CD4-positive, alpha-beta T cell (primary cell): ENCODE data around the gene OR4K13. TPM values are rescaled to one million over a fixed set of nuclear protein-coding genes. Genes with fewer than 3 reads are reported as not detected.

Experiments
- ATAC-seq: fragments of 200-7000 bp; cut with Tn5 transposase; one replicate; pipeline ENCODE4 v1.10.0; 2022; ENCODE audit warnings: mild to moderate bottlenecking; ENCODE audit not compliant: poor library complexity
- CTCF ChIA-PET: fragments of 350-600 bp; sonication (Branson Sonifier 250); formaldehyde crosslinking; loops from one replicate; lab custom pipeline; 2021; ENCODE audit warnings: antibody characterized with exemption, inconsistent platforms; lab: Charles Lee
- POLR2A ChIA-PET: fragments of 350-600 bp; sonication (Branson Sonifier 250); formaldehyde crosslinking; loops from one replicate; lab custom pipeline; 2021; ENCODE audit warnings: antibody characterized with exemption, inconsistent platforms; lab: Charles Lee
- DNase-seq, 14 experiments: peaks; one replicate each; pipeline ENCODE4 v3.0.0-alpha.2; 2013 to 2020; ENCODE audit warnings: mixed read lengths in 2 of 14
- H3K27ac ChIP-seq, 2 donors: one replicate each; pipeline versions ENCODE4 v1.5.1 to v1.7.0; 2013; ENCODE audit warnings: low read length in 2 of 2, low read depth in 1 of 2, mild to moderate bottlenecking in 1 of 2
- H3K27me3 ChIP-seq, 2 experiments: 1 replicate in 1 of 2; 2 replicates in 1 of 2; pipeline versions ENCODE4 v1.6.1 to v1.7.0; 2013; ENCODE audit warnings: low read length in 2 of 2, control low read depth in 1 of 2, mild to moderate bottlenecking in 1 of 2, moderate library complexity in 1 of 2; ENCODE audit not compliant: insufficient read depth in 2 of 2, control insufficient read depth in 1 of 2
- H3K36me3 ChIP-seq: one replicate; pipeline ENCODE4 v1.6.1; 2013; ENCODE audit warnings: low read length, control low read depth; ENCODE audit not compliant: insufficient read depth
- H3K4me1 ChIP-seq: one replicate; pipeline ENCODE4 v1.6.1; 2013; ENCODE audit warnings: low read length, control low read depth; ENCODE audit not compliant: insufficient read depth
- H3K4me3 ChIP-seq: one replicate; pipeline ENCODE4 v1.5.1; 2013; ENCODE audit warnings: mild to moderate bottlenecking, low read length, moderate library complexity
- H3K9me3 ChIP-seq, 2 experiments: 1 replicate in 1 of 2; 2 replicates in 1 of 2; pipeline versions ENCODE4 v1.6.1 to v1.7.0; 2013; ENCODE audit warnings: low read length in 2 of 2, mild to moderate bottlenecking in 2 of 2, control low read depth in 1 of 2, moderate library complexity in 1 of 2; ENCODE audit not compliant: control insufficient read depth in 1 of 2, insufficient read depth in 1 of 2
- H3K27ac Mint-ChIP-seq: one replicate; pipeline ENCODE4 v1.8.0; 2020; ENCODE audit warnings: mixed read lengths
- H3K27me3 Mint-ChIP-seq: one replicate; pipeline ENCODE4 v1.8.0; 2021; ENCODE audit warnings: mixed read lengths
- H3K36me3 Mint-ChIP-seq: one replicate; pipeline ENCODE4 v1.8.0; 2021; ENCODE audit warnings: low read depth, mixed read lengths
- H3K4me1 Mint-ChIP-seq: one replicate; pipeline ENCODE4 v1.8.0; 2021; ENCODE audit warnings: low read depth, mixed read lengths
- H3K4me3 Mint-ChIP-seq: one replicate; pipeline ENCODE4 v1.8.0; 2020; ENCODE audit warnings: mild to moderate bottlenecking, mixed read lengths
- H3K9me3 Mint-ChIP-seq: one replicate; pipeline ENCODE4 v1.8.0; 2020; ENCODE audit warnings: mixed read lengths
- intact Hi-C, 2 experiments: fragments of 100-400 bp; cut with DNase I in 1 of 2; cut with micrococcal nuclease in 1 of 2; formaldehyde crosslinking; loops; one replicate each; pipeline versions ENCODE4 v1.15.1 to v1.9.0; 2023 to 2025; cut with DNase I, micrococcal nuclease
- total RNA-seq, 174 experiments: library from RNA in 2 of 174; stranded (reverse) in 2 of 174; gene quantifications; one replicate each; pipeline ENCODE4 v1.2.3 and lab custom pipeline; 2021 to 2026
- TF ChIP-seq, protein P1 (sequence below): fragments of 200-600 bp; IDR thresholded peaks from one replicate; pipeline ENCODE4 v1.8.0; 2022; ENCODE audit warnings: antibody characterized with exemption, mild to moderate bottlenecking

OR4K13 gene
- total RNA-seq, 2 experiments from 2014 or later = not detected

DNA sequence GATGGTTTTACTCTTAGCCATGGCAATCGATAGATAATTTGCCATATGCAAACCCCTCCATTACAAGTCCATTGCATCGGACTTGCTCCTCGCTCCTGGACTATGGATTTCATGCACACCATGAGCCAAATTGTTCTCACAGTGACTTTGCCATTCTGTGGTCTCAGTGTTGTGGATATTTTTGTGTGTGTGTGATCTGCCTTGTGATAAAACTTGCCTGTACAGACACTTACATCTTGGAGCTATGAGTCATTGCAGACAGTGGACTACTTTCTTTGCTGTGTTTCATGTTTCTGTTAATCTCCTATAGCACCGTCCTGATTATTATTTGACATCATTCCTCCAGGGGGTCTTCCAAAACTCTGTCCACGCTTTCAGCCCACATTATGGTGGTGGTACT is 8.4 kb upstream of the OR4K13 start:
- Histone ChIP-seq H3K27me3 (peaks cover 0 to 12% of the 10 kb centered on the region in 2 experiments), H3K4me1 (no peaks in the 10 kb centered on the region), H3K4me3 (no peak overlapping the region), H3K27ac (no peak overlapping the region), H3K9me3 (no peaks in the 10 kb centered on the region), H3K36me3 (no peaks in the 10 kb centered on the region)
- Mint-ChIP-seq H3K9me3 (peaks cover 4% of the 10 kb centered on the region), H3K27ac (no peak overlapping the region), H3K27me3 (peaks cover 30% of the 10 kb centered on the region), H3K4me1 (no peaks in the 10 kb centered on the region), H3K4me3 (no peak overlapping the region), H3K36me3 (no peaks in the 10 kb centered on the region)
- TF ChIP-seq, protein P1, sequence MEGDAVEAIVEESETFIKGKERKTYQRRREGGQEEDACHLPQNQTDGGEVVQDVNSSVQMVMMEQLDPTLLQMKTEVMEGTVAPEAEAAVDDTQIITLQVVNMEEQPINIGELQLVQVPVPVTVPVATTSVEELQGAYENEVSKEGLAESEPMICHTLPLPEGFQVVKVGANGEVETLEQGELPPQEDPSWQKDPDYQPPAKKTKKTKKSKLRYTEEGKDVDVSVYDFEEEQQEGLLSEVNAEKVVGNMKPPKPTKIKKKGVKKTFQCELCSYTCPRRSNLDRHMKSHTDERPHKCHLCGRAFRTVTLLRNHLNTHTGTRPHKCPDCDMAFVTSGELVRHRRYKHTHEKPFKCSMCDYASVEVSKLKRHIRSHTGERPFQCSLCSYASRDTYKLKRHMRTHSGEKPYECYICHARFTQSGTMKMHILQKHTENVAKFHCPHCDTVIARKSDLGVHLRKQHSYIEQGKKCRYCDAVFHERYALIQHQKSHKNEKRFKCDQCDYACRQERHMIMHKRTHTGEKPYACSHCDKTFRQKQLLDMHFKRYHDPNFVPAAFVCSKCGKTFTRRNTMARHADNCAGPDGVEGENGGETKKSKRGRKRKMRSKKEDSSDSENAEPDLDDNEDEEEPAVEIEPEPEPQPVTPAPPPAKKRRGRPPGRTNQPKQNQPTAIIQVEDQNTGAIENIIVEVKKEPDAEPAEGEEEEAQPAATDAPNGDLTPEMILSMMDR = no peak
- ChIA-PET POLR2A (no interaction called here), CTCF (no interaction called here)
- DNase-seq (no peak), ATAC-seq (no peak)
- intact Hi-C loops = no loop called here

DNA sequence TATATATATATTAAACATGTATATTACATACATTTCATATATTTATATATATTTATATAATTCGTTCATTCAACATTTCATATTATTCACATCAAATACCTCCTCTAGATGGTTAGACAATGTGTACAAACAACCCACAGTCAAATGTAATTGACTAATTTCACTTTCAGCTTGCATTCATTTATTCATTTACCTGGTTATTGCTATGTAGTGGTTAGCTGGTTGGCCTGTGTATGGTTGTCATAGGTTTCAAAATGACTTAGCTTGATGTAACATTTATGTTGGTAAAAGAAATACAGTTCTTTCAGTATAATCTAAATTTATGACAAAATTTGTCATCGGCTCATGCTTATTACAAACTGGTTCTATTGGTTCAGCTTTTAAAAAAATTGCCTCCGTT is 389 bp downstream of the OR4K13 start:
- H3K27ac Mint-ChIP-seq = no peak overlapping the region
- Histone ChIP-seq H3K4me1 (no peaks in the 10 kb centered on the region), H3K4me3 (no peak overlapping the region), H3K36me3 (no peaks in the 10 kb centered on the region), H3K9me3 (no peaks in the 10 kb centered on the region), H3K27ac (no peak overlapping the region), H3K27me3 (no peaks in the 10 kb centered on the region)
- ATAC-seq (no peak), DNase-seq (no peak)
- POLR2A ChIA-PET = no interaction called here
- intact Hi-C loops = no loop called here
- no peaks in the 10 kb centered on the region for H3K27me3 Mint-ChIP-seq
- H3K4me1 Mint-ChIP-seq = no peaks in the 10 kb centered on the region
- TF ChIP-seq, protein P1 = no peak
- no peaks in the 10 kb centered on the region for H3K36me3 Mint-ChIP-seq
- H3K4me3 Mint-ChIP-seq = no peak overlapping the region
- CTCF ChIA-PET = interaction anchor here (1.3 kb wide), 1 partner anchor 22 kb away, joined by 3 read pairs; no protein-coding TSS in a partner anchor
- H3K9me3 Mint-ChIP-seq = peaks cover 3% of the 10 kb centered on the region

DNA sequence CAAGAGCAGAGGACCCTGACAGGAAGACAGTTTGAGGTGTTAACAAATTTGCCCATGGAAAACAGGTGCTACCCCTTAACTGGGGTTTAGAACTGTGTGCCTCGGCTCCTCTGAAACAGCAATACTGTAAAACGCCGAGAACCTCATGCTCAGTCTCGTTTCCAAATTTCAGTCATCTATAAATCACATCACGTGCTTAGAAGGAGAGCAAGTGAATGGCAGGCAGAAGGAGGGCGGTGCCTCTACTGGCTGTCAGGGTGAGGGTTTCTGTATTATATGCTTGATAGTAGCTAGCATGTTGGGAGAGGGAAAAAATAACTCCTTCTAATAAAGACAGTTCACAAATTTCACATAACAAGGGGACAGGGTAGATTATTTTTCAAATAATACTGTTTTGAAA is 4.8 kb downstream of the OR4K13 start:
- H3K27ac Mint-ChIP-seq = no peak overlapping the region
- H3K4me1 Mint-ChIP-seq = no peaks in the 10 kb centered on the region
- POLR2A ChIA-PET = no interaction called here
- no peaks in the 10 kb centered on the region for H3K9me3 ChIP-seq
- intact Hi-C loops = no loop called here
- H3K27me3 ChIP-seq = no peaks in the 10 kb centered on the region
- no peaks in the 10 kb centered on the region for H3K36me3 Mint-ChIP-seq
- H3K9me3 Mint-ChIP-seq = peaks cover 2% of the 10 kb centered on the region
- H3K4me1 ChIP-seq = no peaks in the 10 kb centered on the region
- no peak overlapping the region for H3K4me3 ChIP-seq
- no peaks in the 10 kb centered on the region for H3K27me3 Mint-ChIP-seq
- no peak overlapping the region for H3K27ac ChIP-seq
- CTCF ChIA-PET = interaction anchor here (1.3 kb wide), 1 partner anchor 17 kb away, joined by 3 read pairs; no protein-coding TSS in a partner anchor
- ATAC-seq (no peak), DNase-seq (no peak)
- no peak overlapping the region for H3K4me3 Mint-ChIP-seq
- TF ChIP-seq, protein P1 = no peak
- H3K36me3 ChIP-seq = no peaks in the 10 kb centered on the region
